Loucy (cell line): ENCODE results near the gene CASP1.
A peak's percentile ranks its signal among the peaks of the same experiment; 100 is the strongest.

ENCODE experiments used
- H2AFZ ChIP-seq: fragments of 200-600 bp; sonication (generic); 2 replicates; pipeline ENCODE4 v1.6.0; 2016; ENCODE audit warnings: antibody characterized with exemption, mild to moderate bottlenecking, low read length, moderate library complexity
- H3F3A ChIP-seq: fragments of 200-600 bp; 2 replicates; pipeline ENCODE4 v1.6.0; 2016; ENCODE audit warnings: antibody characterized with exemption, low read depth, mild to moderate bottlenecking
- H3K27me3 ChIP-seq: fragments of 200-600 bp; sonication (generic); 2 replicates; pipeline ENCODE4 v1.6.1; 2014; ENCODE audit warnings: low read length, mild to moderate bottlenecking; ENCODE audit not compliant: insufficient read depth, poor library complexity, severe bottlenecking
- H3K36me3 ChIP-seq: fragments of 200-600 bp; sonication (generic); 2 replicates; pipeline ENCODE4 v1.6.1; 2016; ENCODE audit warnings: low read length; ENCODE audit not compliant: insufficient read depth
- H3K4me1 ChIP-seq: fragments of 200-600 bp; sonication (generic); 2 replicates; pipeline ENCODE4 v1.5.1; 2014; ENCODE audit warnings: low read length, mild to moderate bottlenecking; ENCODE audit not compliant: insufficient read depth, poor library complexity, severe bottlenecking
- H3K4me2 ChIP-seq: fragments of 200-600 bp; sonication (generic); 2 replicates; pipeline ENCODE4 v1.6.0; 2014; ENCODE audit warnings: antibody characterized with exemption, low read length, low read depth, mild to moderate bottlenecking; ENCODE audit not compliant: poor library complexity, severe bottlenecking
- H3K4me3 ChIP-seq: fragments of 200-600 bp; sonication (generic); 2 replicates; pipeline ENCODE4 v1.5.1; 2014; ENCODE audit warnings: low read length, mild to moderate bottlenecking, mixed read lengths; ENCODE audit not compliant: poor library complexity, severe bottlenecking
- H3K79me2 ChIP-seq: fragments of 200-600 bp; sonication (generic); 2 replicates; pipeline ENCODE4 v1.6.1; 2014; ENCODE audit warnings: low read length; ENCODE audit not compliant: insufficient read depth
- H3K9ac ChIP-seq: fragments of 200-600 bp; sonication (generic); 2 replicates; pipeline ENCODE4 v1.6.0; 2014; ENCODE audit warnings: mild to moderate bottlenecking, low read depth, low read length, moderate library complexity; ENCODE audit not compliant: poor library complexity, severe bottlenecking
- H3K9me2 ChIP-seq: fragments of 200-600 bp; sonication (generic); replicated peaks from 2 replicates; pipeline ENCODE4 v1.6.1; 2016; ENCODE audit warnings: low read depth, low read length, mixed read lengths
- H3K9me3 ChIP-seq: fragments of 200-600 bp; sonication (generic); 2 replicates; pipeline ENCODE4 v1.6.1; 2014; ENCODE audit warnings: mild to moderate bottlenecking, antibody characterized with exemption, low read length, low read depth; ENCODE audit not compliant: insufficient read depth
- H4K20me1 ChIP-seq: fragments of 200-600 bp; sonication (generic); 2 replicates; pipeline ENCODE4 v1.6.0; 2014; ENCODE audit warnings: antibody characterized with exemption, low read length, mild to moderate bottlenecking; ENCODE audit not compliant: insufficient read depth, poor library complexity, severe bottlenecking
- EZH2phosphoT487 ChIP-seq: fragments of 200-600 bp; IDR thresholded peaks from 2 replicates; pipeline ENCODE4 v1.6.1; 2018; ENCODE audit warnings: antibody characterized with exemption, mild to moderate bottlenecking, moderate library complexity, borderline replicate concordance
- TF ChIP-seq, protein P1 (sequence below): fragments of 200-600 bp; sonication (generic); conservative IDR thresholded peaks from 2 replicates; pipeline ENCODE4 v1.5.1; 2014; ENCODE audit warnings: mild to moderate bottlenecking, antibody characterized with exemption, low read length

CASP1 gene

DNA sequence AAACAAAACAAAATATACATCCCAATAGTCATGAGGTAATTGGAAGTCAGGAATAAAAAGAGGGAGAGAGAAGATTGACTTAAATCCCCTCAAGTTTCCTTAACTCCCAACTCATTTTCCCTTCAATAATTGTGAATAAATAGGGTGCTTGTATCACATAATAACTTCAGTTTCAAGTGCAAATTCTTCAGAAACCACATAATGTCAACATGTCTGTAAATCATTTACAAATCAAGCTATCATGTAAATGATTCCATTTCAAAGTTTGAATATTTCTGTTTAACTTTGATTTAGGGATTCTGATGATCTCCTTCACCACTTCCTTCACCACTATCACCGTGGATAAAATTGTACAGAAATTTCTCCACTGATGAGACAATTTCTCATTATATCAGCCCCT lies 35.2 kb downstream of the CASP1 start:
- Histone ChIP-seq H3K4me2 (no peak overlapping the region), H3K9ac (no peak overlapping the region), H4K20me1 (no peaks in the 10 kb centered on the region)

DNA sequence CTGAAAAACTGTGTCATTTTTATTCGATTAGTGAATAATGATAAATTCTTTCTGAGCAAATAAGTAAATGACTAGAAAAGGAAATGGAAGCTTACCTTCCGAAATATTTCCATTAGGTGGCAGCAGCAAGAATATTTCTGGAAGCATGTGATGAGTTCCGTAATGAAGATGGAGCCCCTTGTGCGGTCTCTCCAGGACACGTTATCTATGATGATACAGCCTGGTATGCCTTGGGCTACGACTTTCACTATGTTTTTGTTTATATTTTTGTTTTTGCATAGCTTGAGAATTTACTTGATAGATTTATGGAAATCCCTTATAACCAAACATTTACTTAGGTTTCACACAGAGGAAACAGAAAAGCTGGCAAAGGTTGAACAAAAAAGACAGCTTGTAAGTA lies 37.7 kb downstream of the CASP1 start:
- no peak overlapping the region for H2AFZ ChIP-seq

More for the DNA sequence above, 35.2 kb downstream of the CASP1 start:
- Histone ChIP-seq H3F3A (no peaks in the 10 kb centered on the region), H3K27me3 (no peaks in the 10 kb centered on the region), H3K9me2 (no peaks in the 10 kb centered on the region), H3K4me3 (no peak overlapping the region), H2AFZ (no peak overlapping the region), H3K36me3 (no peaks in the 10 kb centered on the region), H3K79me2 (no peaks in the 10 kb centered on the region), H3K9me3 (no peaks in the 10 kb centered on the region), H3K4me1 (no peaks in the 10 kb centered on the region)
- TF ChIP-seq, protein P1, sequence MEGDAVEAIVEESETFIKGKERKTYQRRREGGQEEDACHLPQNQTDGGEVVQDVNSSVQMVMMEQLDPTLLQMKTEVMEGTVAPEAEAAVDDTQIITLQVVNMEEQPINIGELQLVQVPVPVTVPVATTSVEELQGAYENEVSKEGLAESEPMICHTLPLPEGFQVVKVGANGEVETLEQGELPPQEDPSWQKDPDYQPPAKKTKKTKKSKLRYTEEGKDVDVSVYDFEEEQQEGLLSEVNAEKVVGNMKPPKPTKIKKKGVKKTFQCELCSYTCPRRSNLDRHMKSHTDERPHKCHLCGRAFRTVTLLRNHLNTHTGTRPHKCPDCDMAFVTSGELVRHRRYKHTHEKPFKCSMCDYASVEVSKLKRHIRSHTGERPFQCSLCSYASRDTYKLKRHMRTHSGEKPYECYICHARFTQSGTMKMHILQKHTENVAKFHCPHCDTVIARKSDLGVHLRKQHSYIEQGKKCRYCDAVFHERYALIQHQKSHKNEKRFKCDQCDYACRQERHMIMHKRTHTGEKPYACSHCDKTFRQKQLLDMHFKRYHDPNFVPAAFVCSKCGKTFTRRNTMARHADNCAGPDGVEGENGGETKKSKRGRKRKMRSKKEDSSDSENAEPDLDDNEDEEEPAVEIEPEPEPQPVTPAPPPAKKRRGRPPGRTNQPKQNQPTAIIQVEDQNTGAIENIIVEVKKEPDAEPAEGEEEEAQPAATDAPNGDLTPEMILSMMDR: no peak
- no peak for TF ChIP-seq EZH2phosphoT487

DNA sequence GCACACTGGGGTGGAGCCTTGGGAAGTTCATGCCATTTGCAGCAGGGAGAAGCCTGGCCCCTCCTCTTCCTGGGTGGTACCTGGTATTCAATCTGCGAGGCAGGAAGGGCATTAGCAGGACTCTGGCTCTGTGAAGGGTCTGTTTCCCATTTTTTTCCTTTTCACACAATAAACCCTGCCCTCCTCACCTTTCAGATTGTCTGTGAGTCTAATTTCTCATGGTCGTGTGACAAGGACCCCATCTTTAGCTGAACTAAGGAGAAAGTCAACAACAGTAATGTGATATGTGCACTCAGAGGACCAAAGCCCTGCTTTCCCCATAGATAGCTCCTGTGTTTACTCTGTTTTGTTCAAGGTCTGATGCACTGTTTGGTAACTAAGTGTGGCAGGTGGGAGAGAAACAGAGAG lies 39.9 kb downstream of the CASP1 start:
- Histone ChIP-seq H3K9me3 (no peaks in the 10 kb centered on the region), H3K9me2 (no peaks in the 10 kb centered on the region), H3K36me3 (no peaks in the 10 kb centered on the region), H3K4me3 (no peak overlapping the region), H3K27me3 (no peaks in the 10 kb centered on the region), H2AFZ (0 out of 2 replicates have a peak overlapping the region, but pooled peaks have one; percentile 46), H4K20me1 (no peaks in the 10 kb centered on the region), H3F3A (no peaks in the 10 kb centered on the region), H3K9ac (no peak overlapping the region), H3K79me2 (no peaks in the 10 kb centered on the region), H3K4me2 (no peak overlapping the region), H3K4me1 (peaks cover 5% of the 10 kb centered on the region)
- no peak for TF ChIP-seq EZH2phosphoT487
- TF ChIP-seq, protein P1: no peak

More for the DNA sequence above, 37.7 kb downstream of the CASP1 start:
- TF ChIP-seq EZH2phosphoT487: no peak
- TF ChIP-seq, protein P1: no peak; the same call in 1 of the 2 replicates
- Histone ChIP-seq H4K20me1 (no peaks in the 10 kb centered on the region), H3K27me3 (no peaks in the 10 kb centered on the region), H3K4me1 (peaks cover 5% of the 10 kb centered on the region), H3K4me2 (no peak overlapping the region), H3F3A (no peaks in the 10 kb centered on the region), H3K9me3 (no peaks in the 10 kb centered on the region), H3K4me3 (no peak overlapping the region), H3K9me2 (no peaks in the 10 kb centered on the region), H3K9ac (no peak overlapping the region), H3K79me2 (no peaks in the 10 kb centered on the region), H3K36me3 (no peaks in the 10 kb centered on the region)
